Neuron (in vitro differentiated cells): ENCODE data around the gene SLC10A7.

Source experiments
- H2AFZ ChIP-seq: one replicate; pipeline ENCODE4 v1.6.1; 2013; ENCODE audit warnings: low read depth, mild to moderate bottlenecking, inconsistent platforms, low read length, moderate library complexity
- H3K27me3 ChIP-seq: one replicate; pipeline ENCODE4 v1.6.1; 2013; ENCODE audit warnings: low read length; ENCODE audit not compliant: insufficient read depth
- H3K36me3 ChIP-seq: one replicate; pipeline ENCODE4 v1.6.1; 2013; ENCODE audit warnings: low read length; ENCODE audit not compliant: insufficient read depth
- H3K4me1 ChIP-seq: one replicate; pipeline ENCODE4 v1.6.1; 2013; ENCODE audit warnings: low read length; ENCODE audit not compliant: insufficient read depth
- H3K4me3 ChIP-seq: 2 replicates; pipeline ENCODE4 v1.5.1; 2013; ENCODE audit warnings: mild to moderate bottlenecking, low read length, moderate library complexity
- H3K9me3 ChIP-seq: one replicate; pipeline ENCODE4 v1.6.1; 2013; ENCODE audit warnings: low read length

The SLC10A7 gene

DNA sequence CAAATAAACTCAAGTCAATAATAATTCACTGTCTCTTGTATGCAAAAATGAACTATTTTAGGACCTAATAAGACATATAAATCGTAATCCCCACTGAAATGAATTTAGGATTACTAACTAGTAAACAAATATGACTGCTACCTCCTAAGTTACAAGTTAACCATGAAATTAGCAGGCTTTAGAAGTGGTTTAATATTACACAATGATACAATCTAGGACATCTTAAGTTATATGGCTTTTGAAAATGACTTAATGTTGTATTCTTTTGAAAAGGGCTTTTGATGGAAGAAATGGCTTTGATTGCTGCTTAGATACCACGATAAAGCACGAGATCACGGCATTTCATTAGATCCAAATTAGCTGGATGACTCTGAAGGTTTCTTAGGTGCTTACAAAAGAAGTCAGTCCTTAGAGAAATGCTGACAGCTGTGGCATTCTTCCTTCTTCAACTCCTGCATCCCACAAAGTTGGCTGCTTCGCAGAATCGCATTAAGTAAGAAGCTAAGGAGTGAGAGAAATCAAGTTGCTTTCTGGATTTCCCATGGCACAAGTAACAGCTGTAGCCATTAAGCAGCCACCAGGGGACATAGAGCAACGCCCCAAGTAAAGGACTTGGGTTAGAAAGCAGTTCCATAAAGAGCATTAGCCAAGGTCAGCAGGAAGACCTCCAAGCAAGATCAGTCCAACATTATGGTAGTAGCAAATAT is 6.9 kb downstream of the SLC10A7 start:
- Histone ChIP-seq H3K4me1 (peaks cover 16% of the 10 kb centered on the region), H3K36me3 (no peaks in the 10 kb centered on the region), H2AFZ (no peak overlapping the region), H3K4me3 (no peak overlapping the region), H3K9me3 (no peaks in the 10 kb centered on the region), H3K27me3 (no peaks in the 10 kb centered on the region)

DNA sequence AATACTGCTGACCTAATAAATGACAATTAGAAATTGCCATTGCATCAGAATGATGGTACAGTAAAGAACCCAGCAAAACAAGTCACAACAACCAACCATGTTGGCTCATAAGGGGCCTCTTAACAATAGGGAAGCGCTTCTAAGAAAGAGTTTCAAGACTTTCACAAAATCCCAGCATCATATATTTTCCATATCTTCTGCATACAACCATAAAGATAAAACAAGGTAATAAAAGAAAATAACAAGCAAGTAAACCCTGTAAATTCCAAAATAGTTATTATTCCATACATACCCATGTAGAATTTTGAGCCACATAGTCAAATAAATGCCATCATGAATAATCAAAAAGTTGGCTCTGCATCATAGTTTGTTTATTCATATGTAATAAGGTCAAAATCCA is 8.2 kb downstream of the SLC10A7 start:
- H3K9me3 ChIP-seq, result no peaks in the 10 kb centered on the region
- H3K4me1 ChIP-seq, result peaks cover 15% of the 10 kb centered on the region
- no peak overlapping the region for H3K4me3 ChIP-seq
- no peak overlapping the region for H2AFZ ChIP-seq
- H3K27me3 ChIP-seq, result no peaks in the 10 kb centered on the region
- H3K36me3 ChIP-seq, result no peaks in the 10 kb centered on the region

DNA sequence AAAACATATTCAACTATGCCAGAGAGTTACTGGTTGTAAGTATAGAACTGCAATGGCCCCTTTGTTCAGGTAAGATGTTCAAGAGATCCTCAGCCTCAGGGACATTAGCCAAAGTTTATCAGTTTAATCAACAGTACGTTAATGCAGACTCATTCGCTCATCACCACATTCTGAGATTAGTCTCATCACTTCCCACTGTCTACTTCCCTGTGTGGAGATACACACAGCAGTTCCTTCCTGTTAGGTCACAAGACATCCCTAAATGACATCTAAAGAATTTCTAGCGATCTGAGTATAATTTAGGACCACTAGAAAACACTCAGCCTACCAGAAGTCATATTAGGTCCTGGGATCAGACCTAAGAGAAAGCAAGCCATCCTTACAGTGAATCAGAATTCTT is 10.4 kb downstream of the SLC10A7 start:
- Histone ChIP-seq H3K4me1 (peaks cover 15% of the 10 kb centered on the region), H3K9me3 (no peaks in the 10 kb centered on the region), H2AFZ (no peak overlapping the region), H3K27me3 (no peaks in the 10 kb centered on the region), H3K4me3 (no peak overlapping the region), H3K36me3 (no peaks in the 10 kb centered on the region)

DNA sequence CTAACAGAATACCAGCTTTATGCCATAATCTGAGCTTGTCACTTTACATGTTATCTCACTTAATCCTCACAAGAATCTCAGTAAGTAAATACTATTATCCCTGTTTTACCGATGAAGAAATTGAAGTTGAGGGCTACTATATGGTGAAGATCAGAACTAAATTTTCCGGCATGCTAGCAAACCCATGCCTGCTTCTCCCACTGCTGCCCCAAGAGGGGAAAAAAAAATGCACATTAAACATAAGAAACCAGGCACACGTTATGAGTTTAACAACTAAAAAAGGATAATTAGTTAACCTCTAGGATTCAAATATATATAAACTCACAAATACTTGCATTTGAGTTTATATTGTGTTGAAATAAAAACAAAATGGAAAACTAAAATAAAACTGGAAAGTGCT is 10.8 kb downstream of the SLC10A7 start:
- no peaks in the 10 kb centered on the region for H3K27me3 ChIP-seq
- H3K4me1 ChIP-seq, result peaks cover 15% of the 10 kb centered on the region
- H3K4me3 ChIP-seq, result no peak overlapping the region
- no peaks in the 10 kb centered on the region for H3K9me3 ChIP-seq
- no peak overlapping the region for H2AFZ ChIP-seq
- H3K36me3 ChIP-seq, result peaks cover 2% of the 10 kb centered on the region

DNA sequence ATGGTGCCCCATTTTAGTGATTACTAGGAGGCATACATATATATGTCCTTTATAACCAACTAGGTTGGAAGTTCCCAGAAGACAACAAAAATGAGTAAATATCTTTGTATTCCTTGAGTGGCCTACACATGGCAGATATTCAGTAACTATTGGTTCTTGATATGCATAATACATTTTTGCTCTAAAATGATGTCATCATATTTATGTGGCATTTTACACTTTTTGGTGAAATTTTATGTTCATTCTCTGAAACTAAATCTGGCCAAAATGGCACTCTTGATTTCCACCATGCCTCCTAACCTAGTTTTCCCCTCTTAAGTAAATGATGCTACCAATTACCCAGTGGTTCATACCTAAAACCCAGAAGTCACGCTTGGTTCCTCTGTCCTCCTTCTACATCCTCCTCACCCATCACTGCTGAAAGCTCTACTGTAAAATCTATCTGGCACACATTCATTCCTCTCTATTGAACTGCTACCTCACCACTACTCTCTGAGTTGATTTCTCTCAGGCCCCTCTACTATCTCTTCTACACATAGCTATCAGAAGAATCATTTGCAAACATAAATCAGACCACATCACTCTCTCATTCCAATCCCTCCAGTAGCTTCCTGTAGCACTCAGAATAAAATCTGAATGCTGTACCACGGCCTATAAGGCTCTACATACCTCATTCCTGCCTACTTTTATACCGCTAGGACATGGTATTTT is 13.4 kb downstream of the SLC10A7 start:
- no peaks in the 10 kb centered on the region for H3K4me1 ChIP-seq
- peaks cover 2% of the 10 kb centered on the region for H3K36me3 ChIP-seq
- no peaks in the 10 kb centered on the region for H3K9me3 ChIP-seq
- H3K27me3 ChIP-seq, result no peaks in the 10 kb centered on the region
- no peak overlapping the region for H3K4me3 ChIP-seq
- no peak overlapping the region for H2AFZ ChIP-seq

DNA sequence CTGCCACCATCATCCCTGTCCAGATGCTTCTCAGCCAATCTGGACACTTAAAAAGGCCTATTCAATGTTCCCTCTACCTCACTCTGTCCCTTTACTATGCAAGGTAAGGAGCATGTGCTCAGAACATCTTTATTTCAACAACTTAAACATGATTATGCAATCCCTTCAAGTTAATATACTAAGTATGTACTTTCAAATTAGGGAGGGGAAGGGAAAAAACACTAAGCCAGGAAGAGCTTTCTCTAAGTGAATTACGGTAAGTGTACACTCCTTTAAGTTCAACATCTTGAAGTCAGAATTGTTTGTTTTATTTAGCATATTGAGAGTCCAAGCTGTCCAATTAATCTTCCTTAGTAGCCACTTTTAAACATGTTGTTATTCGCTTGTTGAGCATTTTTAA is 14.1 kb downstream of the SLC10A7 start:
- Histone ChIP-seq H2AFZ (no peak overlapping the region), H3K9me3 (no peaks in the 10 kb centered on the region), H3K36me3 (peaks cover 5% of the 10 kb centered on the region), H3K27me3 (no peaks in the 10 kb centered on the region), H3K4me3 (no peak overlapping the region), H3K4me1 (no peaks in the 10 kb centered on the region)

DNA sequence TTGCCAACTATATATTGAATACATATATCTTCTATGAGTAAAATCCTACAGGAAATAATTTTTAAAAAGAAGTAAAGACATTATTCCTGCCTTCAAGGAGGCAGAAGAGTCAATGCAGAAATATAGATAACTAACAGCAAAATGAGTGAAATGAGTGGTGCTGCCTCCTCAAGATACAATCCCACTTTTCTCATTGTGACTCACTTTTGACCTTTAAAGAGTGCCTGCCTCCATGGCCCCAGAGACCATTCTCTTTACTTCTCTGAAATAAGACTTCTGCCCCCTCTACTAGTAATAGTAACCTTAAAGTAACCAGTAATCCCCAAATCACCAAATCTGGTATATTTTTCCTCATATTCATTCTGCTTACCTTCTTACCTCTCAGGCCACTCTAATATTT is 15.5 kb downstream of the SLC10A7 start:
- H3K4me3 ChIP-seq, result no peak overlapping the region
- no peaks in the 10 kb centered on the region for H3K4me1 ChIP-seq
- H2AFZ ChIP-seq, result no peak overlapping the region
- peaks cover 7% of the 10 kb centered on the region for H3K36me3 ChIP-seq
- no peaks in the 10 kb centered on the region for H3K9me3 ChIP-seq
- H3K27me3 ChIP-seq, result no peaks in the 10 kb centered on the region

DNA sequence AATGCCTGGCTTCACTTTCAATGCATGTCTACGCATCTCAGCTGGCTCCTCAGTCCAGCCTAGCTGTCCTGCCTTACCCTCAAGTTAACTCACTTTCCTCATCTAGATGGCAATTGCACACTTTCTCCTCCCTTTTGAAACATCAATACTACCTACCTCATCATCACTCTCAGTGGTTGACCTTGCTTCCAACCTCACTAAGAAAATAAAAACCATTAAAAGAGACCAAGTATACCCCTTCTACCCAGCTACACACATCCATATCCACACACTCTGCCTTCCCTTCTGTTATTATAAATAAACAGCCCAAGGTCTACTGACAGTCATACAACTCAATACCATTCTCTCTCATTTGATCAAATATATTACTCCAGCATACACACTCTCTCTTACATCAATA is 21.5 kb downstream of the SLC10A7 start:
- Histone ChIP-seq H3K4me1 (no peaks in the 10 kb centered on the region), H2AFZ (no peak overlapping the region), H3K27me3 (no peaks in the 10 kb centered on the region), H3K9me3 (no peaks in the 10 kb centered on the region), H3K36me3 (peaks cover 6% of the 10 kb centered on the region), H3K4me3 (no peak overlapping the region)

DNA sequence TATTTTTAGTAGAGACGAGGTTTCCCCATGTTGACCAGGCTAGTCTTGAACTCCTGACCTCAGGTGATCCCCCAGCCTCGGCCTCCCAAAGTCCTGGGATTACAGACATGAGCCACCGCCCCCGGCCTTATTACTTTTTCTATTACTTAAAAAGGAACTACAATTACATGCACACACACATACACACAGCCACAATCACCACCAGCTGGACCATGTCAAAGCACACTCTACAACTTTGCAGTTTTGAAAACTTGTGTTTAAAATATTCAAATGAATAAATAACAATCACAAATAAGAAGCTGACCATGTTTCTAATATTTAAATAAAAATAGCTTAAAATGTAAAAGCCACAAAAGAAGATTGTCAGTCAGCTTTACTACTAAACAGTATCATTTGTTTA is 23.4 kb downstream of the SLC10A7 start:
- peaks cover 2% of the 10 kb centered on the region for H3K4me1 ChIP-seq
- no peaks in the 10 kb centered on the region for H3K27me3 ChIP-seq
- no peak overlapping the region for H2AFZ ChIP-seq
- H3K9me3 ChIP-seq, result no peaks in the 10 kb centered on the region
- H3K4me3 ChIP-seq, result no peak overlapping the region
- peaks cover 6% of the 10 kb centered on the region for H3K36me3 ChIP-seq

DNA sequence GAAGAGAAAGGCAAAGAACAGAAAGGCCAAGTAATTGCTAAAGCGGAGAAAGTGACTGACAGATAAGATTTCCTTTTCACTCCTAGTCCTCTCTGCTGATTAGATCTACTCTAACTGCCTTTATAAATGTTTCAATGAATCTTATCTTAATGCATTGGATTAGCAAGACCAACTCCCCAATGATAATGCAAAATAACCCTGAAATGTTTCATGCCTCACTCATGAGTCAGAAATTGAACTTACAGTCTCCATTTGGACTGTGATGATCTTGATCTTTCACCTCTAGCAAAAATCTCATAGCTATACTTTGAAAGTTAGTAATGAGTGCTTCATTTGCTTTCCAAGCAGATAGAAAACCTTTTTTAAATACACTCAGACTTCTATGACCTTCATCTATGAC is 26.5 kb downstream of the SLC10A7 start:
- Histone ChIP-seq H3K4me1 (peaks cover 2% of the 10 kb centered on the region), H3K36me3 (no peaks in the 10 kb centered on the region), H2AFZ (no peak overlapping the region), H3K4me3 (no peak overlapping the region), H3K9me3 (no peaks in the 10 kb centered on the region), H3K27me3 (no peaks in the 10 kb centered on the region)

DNA sequence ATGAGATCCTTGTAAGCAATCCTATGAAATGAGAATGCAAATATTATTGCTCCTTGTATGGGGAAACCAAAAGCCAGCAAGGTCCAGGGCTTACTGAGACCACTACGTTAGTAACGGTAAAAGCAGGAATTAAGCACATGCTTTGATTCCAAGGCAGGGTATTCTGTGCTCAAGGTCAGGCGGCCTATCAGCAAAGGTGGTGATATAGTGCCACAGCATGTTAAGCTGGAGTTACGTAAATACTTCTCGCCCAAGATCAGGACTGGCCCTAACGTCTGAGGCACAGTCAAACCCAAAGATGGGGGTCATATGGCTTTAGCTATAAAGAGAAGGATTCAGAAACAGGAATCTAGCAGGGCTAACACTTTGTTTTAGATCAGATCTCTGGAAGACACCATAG is 27.6 kb downstream of the SLC10A7 start:
- H3K4me3 ChIP-seq, result no peak overlapping the region
- H3K4me1 ChIP-seq, result peaks cover 2% of the 10 kb centered on the region
- no peaks in the 10 kb centered on the region for H3K9me3 ChIP-seq
- no peaks in the 10 kb centered on the region for H3K36me3 ChIP-seq
- no peak overlapping the region for H2AFZ ChIP-seq
- no peaks in the 10 kb centered on the region for H3K27me3 ChIP-seq

DNA sequence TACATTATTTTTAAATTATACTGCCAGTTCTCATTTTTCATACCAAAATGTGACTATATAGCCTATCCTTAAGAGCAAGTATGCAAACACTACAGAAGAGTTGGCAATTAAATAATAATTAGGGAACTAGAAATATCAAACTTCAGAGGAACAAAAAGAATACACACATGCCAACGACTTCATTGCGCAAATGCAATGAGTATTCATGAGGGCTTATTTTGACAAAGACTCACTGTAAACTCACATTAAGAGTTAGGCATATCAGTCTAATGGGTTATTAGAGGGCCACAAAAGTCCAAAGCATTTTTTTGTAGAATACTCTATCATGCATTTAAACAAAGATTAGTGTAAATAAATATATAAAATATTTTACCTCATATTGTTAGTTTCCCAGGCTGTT is 31.6 kb downstream of the SLC10A7 start:
- no peaks in the 10 kb centered on the region for H3K27me3 ChIP-seq
- H3K4me1 ChIP-seq, result peaks cover 1% of the 10 kb centered on the region
- H3K9me3 ChIP-seq, result no peaks in the 10 kb centered on the region
- no peak overlapping the region for H2AFZ ChIP-seq
- no peaks in the 10 kb centered on the region for H3K36me3 ChIP-seq
- H3K4me3 ChIP-seq, result no peak overlapping the region

DNA sequence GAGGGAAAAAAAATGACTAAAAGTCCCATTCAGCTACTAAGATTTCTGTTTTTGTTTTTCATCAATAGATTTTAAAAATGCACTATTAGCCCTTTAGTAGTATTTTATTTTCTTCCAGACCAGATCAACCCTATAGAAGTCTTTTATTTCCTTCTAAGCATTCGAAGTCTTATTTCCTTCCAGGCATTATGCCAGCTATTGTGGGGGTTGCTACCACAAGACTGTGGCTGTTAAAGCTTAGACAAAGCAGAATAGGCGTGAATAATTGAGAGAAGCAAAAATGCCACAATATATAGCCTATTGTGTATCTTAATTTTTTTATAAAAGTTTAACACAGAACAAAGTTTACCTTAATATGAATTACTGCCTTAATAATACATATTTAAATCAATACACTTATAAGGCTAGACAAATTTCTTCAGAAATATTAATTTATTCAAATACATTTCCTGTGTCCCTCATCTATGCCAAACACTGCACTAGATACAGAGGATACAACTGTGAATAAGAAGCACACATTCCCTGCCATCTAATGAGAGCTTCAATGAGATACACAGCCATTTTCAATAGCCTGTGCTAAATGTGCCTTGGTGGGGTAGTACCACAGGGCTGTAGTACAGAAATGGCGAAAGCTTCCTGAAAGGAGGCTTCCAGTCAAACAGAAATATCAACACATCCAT is 33.1 kb downstream of the SLC10A7 start:
- Histone ChIP-seq H3K9me3 (no peaks in the 10 kb centered on the region), H3K4me3 (no peak overlapping the region), H3K4me1 (no peaks in the 10 kb centered on the region), H2AFZ (no peak overlapping the region), H3K36me3 (no peaks in the 10 kb centered on the region), H3K27me3 (no peaks in the 10 kb centered on the region)
